Lower lobe of right lung (tissue), 2 donors: ENCODE data around the gene HIC1. TPM values are rescaled to one million over a fixed set of nuclear protein-coding genes. Genes with fewer than 3 reads are reported as not detected.

Experiments
- ATAC-seq, 2 donors: fragments of 200-7000 bp; cut with Tn5 transposase; one replicate each; pipeline ENCODE4 v1.9.1; 2020 to 2022; ENCODE audit warnings: mild to moderate bottlenecking in 2 of 2, moderate library complexity in 2 of 2
- DNase-seq: peaks from one replicate; pipeline ENCODE4 v3.0.0-alpha.2; 2020
- H3K27ac ChIP-seq: fragments of 200-600 bp; one replicate; pipeline ENCODE4 v1.8.0; 2022
- H3K27me3 ChIP-seq: fragments of 200-600 bp; one replicate; pipeline ENCODE4 v1.8.0; 2022; ENCODE audit warnings: low read depth
- H3K36me3 ChIP-seq: fragments of 200-600 bp; one replicate; pipeline ENCODE4 v1.8.0; 2022; ENCODE audit warnings: mild to moderate bottlenecking
- H3K4me1 ChIP-seq: fragments of 200-600 bp; one replicate; pipeline ENCODE4 v1.8.0; 2022
- H3K4me3 ChIP-seq: fragments of 200-600 bp; one replicate; pipeline ENCODE4 v1.8.0; 2022; ENCODE audit warnings: mild to moderate bottlenecking
- H3K9me3 ChIP-seq: fragments of 200-600 bp; one replicate; pipeline ENCODE4 v1.8.0; 2022
- intact Hi-C: fragments of 100-400 bp; cut with DNase I; formaldehyde crosslinking; loops from one replicate; pipeline ENCODE4 v1.11.0; 2022
- total RNA-seq: library from RNA; stranded (reverse); fragmentation: NEBNext Ultra II Directional; extraction: Animal tissue kit (Norgen Biotek cat#: 25700); gene quantifications from one replicate; pipeline ENCODE4 v1.2.1, GENCODE V29; 2021
- TF ChIP-seq, protein P1 (sequence below): fragments of 200-600 bp; IDR thresholded peaks from one replicate; pipeline ENCODE4 v1.8.0; 2022; ENCODE audit warnings: antibody characterized with exemption, mild to moderate bottlenecking
- donor health status: DM: no; HTN: yes; CAD: no; lungs with severe emphysema.

Gene HIC1
- total RNA-seq, 1 donor from 2014 or later, result 20.6 TPM

DNA sequence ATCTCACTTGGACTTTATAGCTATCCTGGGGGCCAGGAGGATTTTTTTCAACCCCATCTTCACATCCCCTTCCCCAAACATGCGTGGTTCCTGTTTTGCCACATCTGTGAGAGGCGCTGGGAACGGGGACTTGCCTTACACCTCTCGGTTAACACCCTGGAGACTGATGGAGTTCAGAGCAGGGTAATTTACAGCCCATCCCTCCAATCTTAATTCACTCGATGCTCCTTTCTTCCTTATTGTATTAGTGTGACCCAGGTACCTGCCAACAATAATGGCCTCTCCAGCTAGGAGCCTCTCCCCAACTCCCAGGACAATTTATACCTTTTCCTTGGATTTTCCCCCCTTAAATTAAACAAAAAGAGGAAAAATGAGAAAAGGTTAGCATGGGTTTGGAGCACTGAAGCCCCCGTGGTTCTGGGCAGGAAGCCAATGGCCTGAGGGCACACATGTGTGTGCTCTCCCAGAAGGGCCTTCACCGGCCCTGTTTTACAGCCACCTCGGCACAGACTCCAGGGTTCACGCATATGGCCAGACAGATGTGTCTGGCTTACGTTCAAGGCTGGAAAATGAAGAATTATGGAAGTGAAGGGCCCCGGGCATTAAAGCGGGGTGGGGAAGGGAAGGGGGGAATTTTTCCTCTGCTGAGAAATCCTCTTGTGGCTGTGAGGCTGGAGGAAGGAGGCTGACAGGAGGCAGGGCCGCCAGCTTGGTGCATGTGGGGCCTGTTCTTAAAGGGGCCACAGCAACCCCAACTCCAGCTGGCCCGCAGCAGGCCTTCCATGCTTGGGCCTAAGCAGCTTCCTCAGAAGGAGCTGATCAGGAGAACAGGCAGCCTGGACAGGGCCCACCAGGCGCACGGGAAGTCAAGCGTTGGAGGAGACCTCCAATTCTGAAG lies 21.4 kb downstream of the HIC1 start:
- no peaks in the 10 kb centered on the region for H3K9me3 ChIP-seq
- H3K36me3 ChIP-seq, result peaks cover 46% of the 10 kb centered on the region
- intact Hi-C loops, result no loop called here
- DNase-seq (no peak), ATAC-seq (no peak)
- no peak overlapping the region for H3K4me3 ChIP-seq
- TF ChIP-seq, protein P1, sequence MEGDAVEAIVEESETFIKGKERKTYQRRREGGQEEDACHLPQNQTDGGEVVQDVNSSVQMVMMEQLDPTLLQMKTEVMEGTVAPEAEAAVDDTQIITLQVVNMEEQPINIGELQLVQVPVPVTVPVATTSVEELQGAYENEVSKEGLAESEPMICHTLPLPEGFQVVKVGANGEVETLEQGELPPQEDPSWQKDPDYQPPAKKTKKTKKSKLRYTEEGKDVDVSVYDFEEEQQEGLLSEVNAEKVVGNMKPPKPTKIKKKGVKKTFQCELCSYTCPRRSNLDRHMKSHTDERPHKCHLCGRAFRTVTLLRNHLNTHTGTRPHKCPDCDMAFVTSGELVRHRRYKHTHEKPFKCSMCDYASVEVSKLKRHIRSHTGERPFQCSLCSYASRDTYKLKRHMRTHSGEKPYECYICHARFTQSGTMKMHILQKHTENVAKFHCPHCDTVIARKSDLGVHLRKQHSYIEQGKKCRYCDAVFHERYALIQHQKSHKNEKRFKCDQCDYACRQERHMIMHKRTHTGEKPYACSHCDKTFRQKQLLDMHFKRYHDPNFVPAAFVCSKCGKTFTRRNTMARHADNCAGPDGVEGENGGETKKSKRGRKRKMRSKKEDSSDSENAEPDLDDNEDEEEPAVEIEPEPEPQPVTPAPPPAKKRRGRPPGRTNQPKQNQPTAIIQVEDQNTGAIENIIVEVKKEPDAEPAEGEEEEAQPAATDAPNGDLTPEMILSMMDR, result no peak
- no peaks in the 10 kb centered on the region for H3K27me3 ChIP-seq
- peaks cover 41% of the 10 kb centered on the region for H3K4me1 ChIP-seq
- peak overlapping the region; percentile 79 for H3K27ac ChIP-seq

DNA sequence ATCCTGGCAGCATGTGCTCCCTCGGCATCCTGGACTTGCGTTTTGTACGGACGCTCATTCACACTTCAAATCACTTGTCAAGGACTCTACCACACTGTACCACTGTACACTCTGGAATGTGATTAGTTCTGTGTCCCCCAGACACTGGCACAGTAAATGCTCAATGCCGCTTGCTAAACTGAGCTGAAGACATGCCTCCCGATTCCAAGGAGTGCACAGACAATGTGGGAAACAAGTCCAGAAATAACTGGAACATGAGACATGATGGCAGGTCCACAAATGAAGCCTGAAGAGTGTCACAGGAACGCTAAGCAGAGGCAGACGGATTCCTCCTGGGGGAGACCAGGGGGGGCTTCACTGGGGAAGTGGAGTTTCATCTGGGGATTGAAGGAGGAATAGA lies 22.1 kb downstream of the HIC1 start:
- H3K27me3 ChIP-seq, result no peaks in the 10 kb centered on the region
- H3K36me3 ChIP-seq, result peaks cover 50% of the 10 kb centered on the region
- ATAC-seq (no peak), DNase-seq (no peak)
- intact Hi-C loops, result no loop called here
- H3K4me3 ChIP-seq, result no peak overlapping the region
- no peaks in the 10 kb centered on the region for H3K9me3 ChIP-seq
- peaks cover 37% of the 10 kb centered on the region for H3K4me1 ChIP-seq
- no peak overlapping the region for H3K27ac ChIP-seq
- TF ChIP-seq, protein P1, result no peak

DNA sequence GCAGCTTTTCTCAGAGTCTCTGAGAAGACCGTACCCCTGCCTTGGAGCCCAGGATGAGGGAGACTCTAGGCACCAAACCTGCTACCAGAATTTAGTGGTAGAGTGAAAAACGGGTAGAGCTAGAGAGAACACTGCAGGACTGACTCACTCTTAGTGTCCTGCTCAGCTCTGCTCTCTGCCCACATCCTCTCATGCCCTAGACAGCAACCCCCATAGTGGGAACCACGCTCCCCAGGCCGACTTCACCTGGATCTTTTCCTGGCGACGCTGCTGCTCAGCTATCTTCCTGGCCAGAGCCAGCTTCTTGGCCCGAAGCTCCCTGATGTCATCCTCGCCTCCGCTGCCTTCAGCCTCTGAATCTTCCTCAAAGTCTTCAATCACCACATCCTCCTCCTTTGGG lies 26.7 kb downstream of the HIC1 start:
- intact Hi-C loops, result no loop called here
- TF ChIP-seq, protein P1, result no peak
- Histone ChIP-seq H3K9me3 (no peaks in the 10 kb centered on the region), H3K4me3 (no peak overlapping the region), H3K4me1 (peaks cover 49% of the 10 kb centered on the region), H3K36me3 (peaks cover 47% of the 10 kb centered on the region), H3K27ac (no peak overlapping the region), H3K27me3 (no peaks in the 10 kb centered on the region)
- no peak for ATAC-seq
- peak; percentile 15 for DNase-seq

DNA sequence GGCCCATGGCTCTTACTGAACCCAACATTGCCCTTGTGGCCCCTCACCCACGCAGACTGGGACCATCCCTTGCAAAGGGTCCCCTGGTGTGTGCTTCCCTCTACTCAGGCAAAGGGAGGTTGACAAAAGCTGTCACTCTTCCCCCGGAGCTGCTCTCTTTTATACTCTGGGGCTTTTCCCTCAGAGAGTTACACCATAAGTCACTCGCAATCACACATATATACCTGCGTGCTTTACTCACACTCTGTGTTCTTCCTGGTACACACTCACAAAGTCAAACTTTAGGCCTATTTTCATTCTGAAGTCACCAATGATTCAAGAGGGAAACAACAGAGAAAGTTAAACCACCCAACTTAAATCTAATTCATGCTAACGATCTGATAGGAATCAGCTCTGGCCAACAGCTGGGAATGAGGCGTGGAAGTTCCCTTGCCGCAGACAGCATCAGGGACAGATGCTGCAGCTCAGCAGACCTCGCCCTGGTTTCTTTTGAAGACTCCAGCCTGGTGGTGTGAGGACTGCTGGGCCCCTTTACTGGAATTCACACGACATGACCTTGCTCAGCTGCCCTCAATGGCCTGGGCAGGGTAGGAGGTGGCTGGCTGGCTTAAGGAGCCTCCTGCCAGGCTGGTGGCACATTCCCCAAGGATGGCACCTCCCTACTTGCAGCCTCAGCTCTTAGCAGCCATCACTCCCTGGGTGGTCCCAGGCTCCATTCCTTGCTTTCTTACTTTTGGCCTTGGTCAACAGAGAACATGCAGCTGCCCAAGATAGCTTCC lies 27.3 kb downstream of the HIC1 start:
- TF ChIP-seq, protein P1, result no peak
- no peak overlapping the region for H3K4me3 ChIP-seq
- no peaks in the 10 kb centered on the region for H3K27me3 ChIP-seq
- H3K9me3 ChIP-seq, result no peaks in the 10 kb centered on the region
- H3K4me1 ChIP-seq, result peaks cover 53% of the 10 kb centered on the region
- no peak for ATAC-seq
- intact Hi-C loops, result no loop called here
- peak overlapping the region; percentile 81 for H3K27ac ChIP-seq
- peaks cover 40% of the 10 kb centered on the region for H3K36me3 ChIP-seq
- peak; percentile 20 for DNase-seq

DNA sequence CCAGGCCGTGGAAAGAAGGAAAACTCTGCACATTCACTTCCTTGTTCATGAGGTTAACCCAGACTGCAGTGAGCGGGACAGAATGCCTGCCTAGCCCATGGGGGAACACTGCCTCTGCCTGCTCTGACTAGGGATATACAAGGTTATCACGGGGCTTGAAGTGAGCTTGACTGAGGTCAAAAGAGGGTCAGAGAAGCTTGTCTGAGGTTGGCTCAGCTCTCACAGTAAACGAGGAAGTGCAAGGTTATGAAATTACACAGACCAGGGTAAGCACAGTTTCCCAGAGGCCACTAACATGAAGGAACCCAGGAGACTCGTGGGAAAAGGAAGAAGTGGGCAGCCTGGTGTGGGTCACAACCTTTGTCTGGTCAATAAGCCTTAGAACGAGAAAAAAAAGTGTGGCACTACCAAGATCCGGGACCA lies 28.7 kb downstream of the HIC1 start:
- TF ChIP-seq, protein P1, result no peak
- Histone ChIP-seq H3K4me3 (no peak overlapping the region), H3K27ac (peak overlapping the region; percentile 81), H3K36me3 (peaks cover 31% of the 10 kb centered on the region), H3K4me1 (peaks cover 67% of the 10 kb centered on the region), H3K9me3 (no peaks in the 10 kb centered on the region), H3K27me3 (no peaks in the 10 kb centered on the region)
- intact Hi-C loops, result no loop called here
- DNase-seq, result peak; percentile 68
- peak; percentile 79 to 81 for ATAC-seq
